GM19463 (cell line): ENCODE results near the gene KIAA1217.

ENCODE experiments used
- ATAC-seq: cut with Tn5 transposase; IDR thresholded peaks from one replicate; pipeline ENCODE4 v1.9.1; 2021; ENCODE audit warnings: mild to moderate bottlenecking, moderate library complexity; ENCODE audit not compliant: unreplicated experiment

KIAA1217 gene

GRCh38 chr10:24488631-24489030, 279.7 kb downstream of the KIAA1217 start:
- ATAC-seq: no peak

- ATAC-seq: no peak
Measured at GRCh38 chr10:24493165-24493564, 284.2 kb downstream of the KIAA1217 start.

- ATAC-seq: no peak
Measured at GRCh38 chr10:24494236-24494635, 285.3 kb downstream of the KIAA1217 start.

- no peak for ATAC-seq
Measured at GRCh38 chr10:24494777-24495176, 285.8 kb downstream of the KIAA1217 start.

DNA sequence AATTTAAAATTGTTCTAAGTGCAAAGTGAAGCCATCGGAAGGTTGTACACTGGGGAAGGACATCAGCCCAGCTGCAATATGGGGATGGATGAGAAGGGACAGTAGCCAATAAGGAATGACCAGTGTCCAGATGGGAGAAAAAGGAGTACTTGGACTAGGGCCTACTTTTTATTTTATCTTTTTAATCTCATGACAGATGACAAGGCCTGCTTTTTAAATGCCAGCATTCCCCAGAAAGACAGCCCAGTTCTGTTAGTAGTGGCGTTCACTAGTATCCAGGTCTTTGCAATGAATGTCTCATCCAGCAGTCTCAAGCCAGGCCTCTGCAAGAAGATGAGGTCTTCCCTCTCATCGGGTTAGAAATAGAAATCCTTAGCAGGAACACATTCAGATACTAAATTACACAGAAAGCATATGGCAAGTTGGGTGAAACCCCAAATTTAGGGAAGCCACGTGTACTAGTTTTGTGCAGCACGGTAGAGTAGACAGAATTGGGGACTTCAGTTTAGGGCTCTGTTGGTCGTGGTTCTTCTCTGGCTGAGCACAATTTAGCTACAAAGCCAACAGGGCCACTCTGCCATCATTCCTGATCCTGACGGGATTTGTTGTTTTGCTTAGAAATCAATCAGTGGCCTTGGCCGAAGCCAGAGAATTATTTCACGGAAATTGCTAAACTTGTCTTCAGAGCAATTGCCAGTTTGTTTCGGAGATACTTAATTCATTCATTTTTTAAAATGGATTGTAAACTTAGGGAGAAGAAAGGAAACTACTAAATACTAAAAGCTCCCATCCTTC, 286.9 kb downstream of the KIAA1217 start:
- no peak for ATAC-seq

- ATAC-seq: no peak
Measured at GRCh38 chr10:24496906-24497305, 288.0 kb downstream of the KIAA1217 start.

DNA sequence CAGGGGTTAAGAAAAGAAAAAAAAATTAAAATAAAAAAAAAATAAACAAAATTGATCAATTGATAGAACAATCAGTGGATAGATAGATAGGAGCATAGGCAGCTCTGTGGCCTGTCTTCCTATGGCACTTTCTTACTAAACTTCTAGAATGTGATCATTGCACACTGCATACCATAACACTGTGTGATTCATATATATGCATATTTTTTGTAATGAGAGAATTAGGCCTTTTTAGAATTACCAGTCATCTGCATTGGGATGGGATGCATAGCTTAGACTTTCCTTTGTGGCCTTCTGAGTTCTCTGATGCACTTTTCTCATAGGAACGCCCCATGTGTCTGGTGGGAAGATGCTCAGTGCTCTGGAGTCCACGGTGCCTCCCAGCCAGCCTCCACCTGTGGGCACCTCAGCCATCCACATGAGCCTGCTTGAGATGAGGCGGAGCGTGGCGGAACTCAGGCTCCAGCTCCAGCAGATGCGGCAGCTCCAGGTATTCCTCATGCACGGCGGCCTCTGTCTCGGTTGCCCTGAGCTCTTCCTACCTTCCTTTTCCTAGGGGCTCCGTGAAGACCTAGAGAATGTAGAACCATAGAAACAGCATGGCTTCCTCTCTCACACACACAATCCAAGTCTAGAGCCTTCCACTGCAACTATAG, 292.2 kb downstream of the KIAA1217 start:
- no peak for ATAC-seq

GRCh38 chr10:24502006-24502405, 293.1 kb downstream of the KIAA1217 start:
- no peak for ATAC-seq

GRCh38 chr10:24502801-24503460, 294.0 kb downstream of the KIAA1217 start:
- no peak for ATAC-seq

GRCh38 chr10:24503461-24504320, 294.8 kb downstream of the KIAA1217 start:
- peak; percentile 76 for ATAC-seq

DNA sequence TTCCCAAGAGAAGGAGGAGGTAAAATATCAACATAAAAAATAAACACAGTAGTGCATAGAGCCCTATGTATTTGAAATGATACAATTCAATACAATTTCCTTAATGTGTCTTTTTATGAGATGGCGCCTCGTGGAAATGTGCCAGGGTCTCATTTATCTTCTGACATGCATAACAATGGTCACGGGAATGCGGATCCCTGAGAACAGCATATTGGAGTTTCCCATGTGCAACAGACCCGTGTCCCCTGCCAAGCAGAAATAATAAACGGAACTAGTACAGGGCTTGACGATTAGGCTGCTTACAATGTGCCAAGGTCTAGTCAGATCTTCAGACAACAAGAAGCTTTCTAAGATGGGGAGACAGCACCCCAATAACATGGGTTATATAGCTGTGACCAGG, 296.8 kb downstream of the KIAA1217 start:
- ATAC-seq: no peak

DNA sequence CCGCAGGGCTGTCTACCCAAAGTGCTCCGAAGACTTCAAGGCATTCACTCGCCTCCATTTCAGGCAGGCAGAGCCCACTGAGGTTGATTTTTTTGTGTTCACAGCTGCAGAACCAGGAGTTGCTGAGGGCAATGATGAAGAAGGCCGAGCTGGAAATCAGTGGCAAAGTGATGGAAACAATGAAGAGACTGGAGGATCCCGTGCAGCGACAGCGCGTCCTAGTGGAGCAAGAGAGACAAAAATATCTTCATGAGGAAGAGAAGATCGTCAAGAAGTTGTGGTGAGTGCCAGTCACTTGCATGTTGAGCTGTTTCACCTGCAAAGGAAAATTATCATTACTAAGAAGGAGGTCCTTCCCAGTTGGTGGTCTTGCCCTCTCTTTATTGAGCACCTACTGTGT, 304.2 kb downstream of the KIAA1217 start:
- no peak for ATAC-seq

DNA sequence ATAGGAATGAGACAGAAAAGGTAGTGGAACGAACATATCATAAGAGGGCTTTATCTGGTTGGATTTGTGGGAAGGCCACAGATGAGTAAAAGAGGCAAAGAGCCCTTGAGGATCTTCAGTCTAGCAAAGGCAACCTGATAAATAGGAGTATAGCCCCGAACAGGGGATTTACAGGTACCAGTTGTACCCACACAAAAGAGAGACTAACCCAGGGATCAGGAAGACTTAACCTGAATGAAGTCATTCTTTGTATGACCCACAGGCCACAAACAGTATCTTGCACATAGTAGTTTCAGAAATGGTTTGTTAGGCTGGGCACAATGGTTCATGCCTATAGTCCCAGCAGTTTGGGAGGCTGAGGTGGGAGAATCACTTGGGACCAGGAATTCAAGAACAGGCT, 306.5 kb downstream of the KIAA1217 start:
- ATAC-seq: no peak

- ATAC-seq: no peak
Measured at GRCh38 chr10:24518411-24518810, 309.5 kb downstream of the KIAA1217 start.

- ATAC-seq: no peak
Measured at GRCh38 chr10:24518981-24519597, 310.2 kb downstream of the KIAA1217 start.

- ATAC-seq: peak; percentile 53
Measured at GRCh38 chr10:24519950-24520349, 311.0 kb downstream of the KIAA1217 start.

DNA sequence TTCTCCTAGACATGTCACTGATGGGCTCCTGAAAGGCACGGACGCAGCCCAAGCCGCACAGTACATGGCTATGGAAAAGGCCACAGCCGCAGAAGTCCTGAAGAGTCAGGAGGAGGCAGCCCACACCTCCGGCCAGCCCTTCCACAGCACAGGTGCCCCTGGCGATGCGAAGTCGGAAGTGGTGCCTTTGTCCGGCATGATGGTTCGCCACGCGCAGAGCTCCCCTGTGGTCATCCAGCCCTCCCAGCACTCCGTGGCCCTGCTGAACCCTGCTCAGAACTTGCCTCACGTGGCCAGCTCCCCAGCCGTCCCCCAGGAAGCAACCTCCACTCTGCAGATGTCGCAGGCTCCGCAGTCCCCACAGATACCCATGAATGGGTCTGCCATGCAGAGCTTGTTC, 315.4 kb downstream of the KIAA1217 start:
- no peak for ATAC-seq

GRCh38 chr10:24526085-24526649, 317.2 kb downstream of the KIAA1217 start:
- no peak for ATAC-seq

GRCh38 chr10:24528946-24529345, 320.0 kb downstream of the KIAA1217 start:
- ATAC-seq: no peak

DNA sequence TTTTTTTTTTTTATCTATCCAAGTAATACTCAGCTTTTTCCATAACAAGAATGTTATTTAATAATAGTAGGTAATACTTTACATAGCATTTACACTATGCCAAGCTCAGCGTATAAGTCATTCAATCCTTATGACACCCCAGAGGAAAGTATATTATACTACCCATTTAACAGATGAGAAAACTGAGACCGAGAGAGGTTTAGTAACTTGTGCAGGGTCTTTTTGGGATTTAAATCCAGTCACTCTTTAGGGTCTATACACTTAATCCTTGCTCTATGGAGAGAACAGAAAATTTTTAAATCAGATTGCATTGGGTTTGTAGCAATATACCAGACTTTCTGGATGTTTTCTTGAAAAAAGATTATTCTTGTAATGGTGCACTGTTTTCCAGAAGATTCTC, 322.5 kb downstream of the KIAA1217 start:
- ATAC-seq: no peak
